Measurements from ENCODE around the gene MYO1H.

GRCh38 chr12:109464642-109465351 is 117.1 kb downstream of the MYO1H start:
- TF ChIP-seq GABPA (IDR thresholded peaks at IDR 0.05; ENCODE audit: low read depth) = no peak
- TF ChIP-seq CTCF (IDR thresholded peaks at IDR 0.05; ENCODE audit: insufficient read depth, low read length) = no peak
- TF ChIP-seq POLR2AphosphoS5 (IDR thresholded peaks at IDR 0.05; ENCODE audit: low read depth) = no peak
